Endothelial cell of umbilical vein (primary cell): ENCODE measurements around the gene RNASE9.

Experiments
- MYC ChIP-seq: IDR thresholded peaks from one replicate; pipeline ENCODE4 v1.6.1; 2011; ENCODE audit warnings: mild to moderate bottlenecking, low read depth, low read length
- POLR2A ChIP-seq: IDR thresholded peaks from 2 replicates; pipeline ENCODE4 v1.6.1; 2012; ENCODE audit warnings: low read depth, mild to moderate bottlenecking, control low read depth, low read length
- TF ChIP-seq, protein P1 (sequence below), 2 donors: IDR thresholded peaks; 1 replicate in 1 of 2; 2 replicates in 1 of 2; pipeline ENCODE4 v1.5.1; 2011; ENCODE audit warnings: low read length in 2 of 2, mild to moderate bottlenecking in 2 of 2, moderate library complexity in 2 of 2, control low read depth in 1 of 2, inconsistent platforms in 1 of 2, low read depth in 1 of 2; ENCODE audit not compliant: insufficient read depth in 1 of 2; ENCODE audit errors: extremely low read depth in 1 of 2

DNA sequence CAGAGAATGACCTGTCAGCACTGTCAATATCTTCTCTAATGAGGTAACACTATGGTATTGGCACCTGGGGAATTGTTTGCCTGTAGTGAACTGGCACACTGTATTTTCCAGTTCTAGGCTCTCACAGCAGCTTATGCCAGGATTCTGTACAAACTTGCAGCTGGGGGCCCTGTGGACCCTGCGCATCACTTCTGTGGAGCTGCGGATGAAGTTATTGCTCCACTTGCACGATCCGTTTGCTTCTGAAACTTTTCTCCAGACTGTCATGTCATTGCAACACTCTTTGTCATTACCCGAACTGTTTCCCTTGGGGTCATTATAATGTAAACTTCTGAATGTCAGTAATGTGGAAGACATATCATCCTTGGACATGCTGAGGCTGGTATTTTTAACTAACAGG lies 23.1 kb upstream of the RNASE9 start:
- TF ChIP-seq, protein P1, sequence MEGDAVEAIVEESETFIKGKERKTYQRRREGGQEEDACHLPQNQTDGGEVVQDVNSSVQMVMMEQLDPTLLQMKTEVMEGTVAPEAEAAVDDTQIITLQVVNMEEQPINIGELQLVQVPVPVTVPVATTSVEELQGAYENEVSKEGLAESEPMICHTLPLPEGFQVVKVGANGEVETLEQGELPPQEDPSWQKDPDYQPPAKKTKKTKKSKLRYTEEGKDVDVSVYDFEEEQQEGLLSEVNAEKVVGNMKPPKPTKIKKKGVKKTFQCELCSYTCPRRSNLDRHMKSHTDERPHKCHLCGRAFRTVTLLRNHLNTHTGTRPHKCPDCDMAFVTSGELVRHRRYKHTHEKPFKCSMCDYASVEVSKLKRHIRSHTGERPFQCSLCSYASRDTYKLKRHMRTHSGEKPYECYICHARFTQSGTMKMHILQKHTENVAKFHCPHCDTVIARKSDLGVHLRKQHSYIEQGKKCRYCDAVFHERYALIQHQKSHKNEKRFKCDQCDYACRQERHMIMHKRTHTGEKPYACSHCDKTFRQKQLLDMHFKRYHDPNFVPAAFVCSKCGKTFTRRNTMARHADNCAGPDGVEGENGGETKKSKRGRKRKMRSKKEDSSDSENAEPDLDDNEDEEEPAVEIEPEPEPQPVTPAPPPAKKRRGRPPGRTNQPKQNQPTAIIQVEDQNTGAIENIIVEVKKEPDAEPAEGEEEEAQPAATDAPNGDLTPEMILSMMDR (IDR thresholded peaks at IDR 0.05; ENCODE audit: extremely low read depth in 1 of 2, insufficient read depth in 1 of 2, low read depth in 1 of 2, low read length in 2 of 2): no peak
- no peak for TF ChIP-seq POLR2A
- no peak for TF ChIP-seq MYC
